A549 (cell line): ENCODE data around the gene C11orf58. TPM values are rescaled to one million over a fixed set of nuclear protein-coding genes. Genes with fewer than 3 reads are reported as not detected.

Experiments
- ATAC-seq, 2 experiments: fragments of 200-7000 bp in 1 of 2; fragments of >200 bp in 1 of 2; cut with Nextera tagmentation in 1 of 2; cut with Tn5 transposase in 1 of 2; 3 replicates each; pipeline versions ENCODE4 v1.8.0 to v1.9.1; 2018 to 2020; ENCODE audit warnings: mild to moderate bottlenecking in 1 of 2, moderate library complexity in 1 of 2
- CTCF ChIA-PET: fragments of 300-600 bp; sonication (Branson Sonifier 250); formaldehyde crosslinking; extraction: SDS; loops from one replicate; lab custom pipeline; 2021; ENCODE audit warnings: antibody characterized with exemption, inconsistent platforms; lab: Yijun Ruan, JAX
- POLR2A ChIA-PET: fragments of 350-600 bp; formaldehyde crosslinking; extraction: SDS; loops from one replicate; lab custom pipeline; 2021; ENCODE audit warnings: antibody characterized with exemption, inconsistent platforms; lab: Yijun Ruan, JAX
- DNase-seq, 2 experiments: peaks; one replicate each; pipeline versions ENCODE4 v3.0.0 to v3.0.0-alpha.2; 2011 to 2016; ENCODE audit warnings: low read depth in 1 of 2, low spot score in 1 of 2
- FAIRE-seq: peaks from 2 replicates; lab custom pipeline; 2011; peaks lifted over from hg19 to GRCh38; lab: Jason Lieb, UNC
- H3K27ac ChIP-seq, 2 experiments: fragments of >200 bp; sonication (Bioruptor Twin); formaldehyde crosslinking; 3 replicates each; pipeline ENCODE4 v1.5.1; 2016 to 2017
- H3K4me1 ChIP-seq: fragments of >200 bp; sonication (Bioruptor Twin); formaldehyde crosslinking; 3 replicates; pipeline ENCODE4 v1.6.1; 2016
- H3K4me2 ChIP-seq: fragments of >200 bp; sonication (Bioruptor Twin); formaldehyde crosslinking; 3 replicates; pipeline ENCODE4 v1.6.1; 2016
- H3K4me3 ChIP-seq: fragments of >200 bp; sonication (Bioruptor Twin); formaldehyde crosslinking; 3 replicates; pipeline ENCODE4 v1.5.1; 2016
- H3K9me3 ChIP-seq: fragments of >200 bp; sonication (Bioruptor Twin); formaldehyde crosslinking; 3 replicates; pipeline ENCODE4 v1.6.1; 2016
- ATOH8 ChIP-seq: fragments of 250-450 bp; sonication (Bioruptor Pico); IDR thresholded peaks from 2 replicates; pipeline ENCODE4 v1.5.0; 2020; ENCODE audit warnings: low read depth, mild to moderate bottlenecking, moderate library complexity
- CBX8 ChIP-seq: fragments of 200-600 bp; sonication (generic); IDR thresholded peaks from 2 replicates; pipeline ENCODE4 v1.6.1; 2016
- E2F6 ChIP-seq: IDR thresholded peaks from 2 replicates; pipeline ENCODE4 v1.6.1; 2012; ENCODE audit warnings: low read depth, borderline replicate concordance
- EHMT2 ChIP-seq: fragments of 200-600 bp; sonication (generic); IDR thresholded peaks from 2 replicates; pipeline ENCODE4 v1.6.1; 2016; ENCODE audit warnings: antibody characterized with exemption, low read depth, mild to moderate bottlenecking, moderate library complexity
- EP300 ChIP-seq, 2 experiments: fragments of >200 bp; sonication (Bioruptor Twin); formaldehyde crosslinking; IDR thresholded peaks; 2 replicates in 1 of 2; 3 replicates in 1 of 2; pipeline ENCODE4 v1.6.1; 2016 to 2017
- FOSL2 ChIP-seq, 2 experiments: fragments of 450-650 bp in 1 of 2; fragments of >200 bp in 1 of 2; sonication (Bioruptor Twin) in 1 of 2; formaldehyde crosslinking; IDR thresholded peaks; 2 replicates each; pipeline versions ENCODE4 v1.5.0 to v1.6.1; 2016 to 2020; ENCODE audit warnings: mild to moderate bottlenecking in 1 of 2, moderate library complexity in 1 of 2
- GATA3 ChIP-seq: IDR thresholded peaks from 2 replicates; pipeline ENCODE4 v1.6.1; 2012; ENCODE audit warnings: borderline replicate concordance
- HDAC2 ChIP-seq: fragments of 200-600 bp; sonication (generic); IDR thresholded peaks from 2 replicates; pipeline ENCODE4 v1.6.1; 2016
- HEYL ChIP-seq: fragments of 250-450 bp; sonication (Bioruptor Pico); IDR thresholded peaks from 2 replicates; pipeline ENCODE4 v1.8.0; 2021; ENCODE audit warnings: mild to moderate bottlenecking, moderate library complexity
- HMGXB4 ChIP-seq: fragments of 250-450 bp; sonication (Bioruptor Pico); IDR thresholded peaks from 2 replicates; pipeline ENCODE4 v1.5.0; 2021; ENCODE audit warnings: mild to moderate bottlenecking, moderate library complexity, borderline replicate concordance
- KDM1A ChIP-seq: fragments of 200-600 bp; sonication (generic); IDR thresholded peaks from 2 replicates; pipeline ENCODE4 v1.6.1; 2016; ENCODE audit warnings: low read depth, mild to moderate bottlenecking
- MAFK ChIP-seq: fragments of 450-650 bp; IDR thresholded peaks from 2 replicates; pipeline ENCODE4 v1.6.1; 2014; ENCODE audit not compliant: partially characterized antibody
- MYC ChIP-seq: IDR thresholded peaks from 2 replicates; pipeline ENCODE4 v1.6.1; 2012; ENCODE audit warnings: mild to moderate bottlenecking, inconsistent platforms, low read length, improper control_type of control experiment, borderline replicate concordance
- NR3C1 ChIP-seq: fragments of >200 bp; sonication (Bioruptor Twin); formaldehyde crosslinking; IDR thresholded peaks from 3 replicates; pipeline ENCODE4 v1.6.1; 2017
- POLR2A ChIP-seq: IDR thresholded peaks from 2 replicates; pipeline ENCODE4 v1.6.1; 2012; ENCODE audit warnings: mild to moderate bottlenecking, low read length
- RAD21 ChIP-seq, 2 experiments: fragments of >200 bp in 1 of 2; sonication (Bioruptor Twin) in 1 of 2; formaldehyde crosslinking in 1 of 2; IDR thresholded peaks in 1 of 2; conservative IDR thresholded peaks in 1 of 2; 2 replicates in 1 of 2; 3 replicates in 1 of 2; pipeline ENCODE4 v1.6.1; 2012 to 2018; ENCODE audit warnings: inconsistent platforms in 1 of 2
- RARB ChIP-seq: fragments of 250-450 bp; sonication (Bioruptor Pico); IDR thresholded peaks from 2 replicates; pipeline ENCODE4 v1.8.0; 2021; ENCODE audit warnings: mild to moderate bottlenecking, moderate library complexity
- RCOR1 ChIP-seq: fragments of 150-350 bp; IDR thresholded peaks from 2 replicates; pipeline ENCODE4 v1.6.1; 2014; ENCODE audit warnings: antibody characterized with exemption, low read length, low read depth
- REST ChIP-seq: fragments of 200-600 bp; sonication (generic); IDR thresholded peaks from 2 replicates; pipeline ENCODE4 v1.6.1; 2016; ENCODE audit warnings: antibody characterized with exemption, mild to moderate bottlenecking, moderate library complexity
- RFX5 ChIP-seq: fragments of 450-650 bp; IDR thresholded peaks from 2 replicates; pipeline ENCODE4 v1.7.1; 2014; ENCODE audit warnings: antibody characterized with exemption, mild to moderate bottlenecking, moderate library complexity
- SREBF2 ChIP-seq: fragments of 450-650 bp; IDR thresholded peaks from 2 replicates; pipeline ENCODE4 v1.6.1; 2014; ENCODE audit warnings: mild to moderate bottlenecking, moderate library complexity
- USF2 ChIP-seq: fragments of 450-650 bp; IDR thresholded peaks from 2 replicates; pipeline ENCODE4 v1.6.1; 2014; ENCODE audit warnings: antibody characterized with exemption
- ZC3H11A ChIP-seq: fragments of 450-650 bp; IDR thresholded peaks from 2 replicates; pipeline ENCODE4 v1.6.1; 2014; ENCODE audit warnings: antibody characterized with exemption, mild to moderate bottlenecking
- ZNF302 ChIP-seq: fragments of 250-450 bp; sonication (Bioruptor Pico); IDR thresholded peaks from 2 replicates; pipeline ENCODE4 v1.9.0; 2021; ENCODE audit warnings: inconsistent platforms, mild to moderate bottlenecking, moderate library complexity
- WGBS: methylation state at CpG from one replicate; pipeline ENCODE4 v1.1.6; 2017; ENCODE audit errors: missing lambda C conversion rate; 5-methylcytosine and 5-hydroxymethylcytosine counted together
- polyA plus RNA-seq, 4 experiments: library from polyadenylated mRNA; depleted of rRNA in 3 of 4; stranded (reverse); fragments of >200 nt; fragmentation: RNase III in 1 of 4; extraction: RNeasy Plus Mini Kit Qiagen cat#74134 plus additional on column Dnase treatment in 1 of 4; gene quantifications; 2 replicates in 3 of 4; 3 replicates in 1 of 4; pipeline ENCODE4 v1.2.3, GENCODE V29; 2011 to 2017
- TF ChIP-seq, protein P1 (sequence below): fragments of >200 bp; sonication (Bioruptor Twin); formaldehyde crosslinking; IDR thresholded peaks from 3 replicates; pipeline ENCODE4 v1.6.1; 2016

The C11orf58 gene
- polyA plus RNA-seq, 2 of the 4 experiments (the other 2 are of a cell fraction), result 342 to 467 TPM

DNA sequence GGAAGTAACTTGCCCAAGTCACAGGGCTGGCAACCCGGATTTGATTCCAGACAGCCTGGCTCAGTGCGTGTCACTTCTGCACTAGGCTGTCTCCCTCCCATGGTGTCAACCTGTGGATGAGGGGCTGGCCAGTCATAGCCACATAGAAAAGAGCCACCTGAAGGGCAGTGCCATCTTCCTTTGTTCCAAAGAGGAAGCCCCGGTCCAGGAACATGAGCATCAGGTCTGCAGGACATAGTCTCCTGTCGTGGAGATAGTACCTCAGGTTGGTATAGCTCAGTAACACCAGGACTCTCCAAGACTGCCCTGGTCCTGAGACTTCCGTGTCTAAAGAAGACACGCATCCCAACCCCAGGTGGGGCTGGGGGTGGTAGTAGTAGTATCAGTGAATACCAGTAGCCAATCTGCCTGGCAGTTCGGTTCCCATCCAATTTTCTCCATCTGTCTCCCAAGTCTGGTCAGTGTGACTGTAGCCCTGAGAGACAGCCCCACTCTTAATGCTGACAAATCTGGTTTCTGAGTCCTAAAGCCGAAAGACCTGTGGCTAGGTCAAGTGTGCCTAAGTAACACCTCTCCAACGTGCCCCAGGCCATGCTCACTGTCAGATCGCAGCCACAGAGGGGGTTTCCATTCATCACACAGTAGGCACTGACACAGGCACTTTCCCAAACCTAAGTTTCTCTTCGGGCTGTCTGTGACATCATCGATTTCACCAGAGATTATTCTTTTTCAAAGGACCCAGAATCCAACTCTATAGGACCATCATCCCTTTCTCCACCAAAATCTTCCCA, 33.1 kb downstream of the C11orf58 start:
- FAIRE-seq, result no peak
- no peaks in the 10 kb centered on the region for H3K9me3 ChIP-seq
- no peak overlapping the region for H3K27ac ChIP-seq
- no peak overlapping the region for H3K4me3 ChIP-seq
- POLR2A ChIA-PET, result no interaction called here
- H3K4me2 ChIP-seq, result no peak overlapping the region
- no peak for TF ChIP-seq ZNF302
- TF ChIP-seq EP300 (IDR thresholded peaks at IDR 0.05), result no peak
- no peak for TF ChIP-seq HMGXB4 (CRISPR knock-in tag)
- no peak for TF ChIP-seq ZC3H11A
- no peak for TF ChIP-seq RFX5
- no peak for TF ChIP-seq FOSL2 (IDR thresholded peaks at IDR 0.05)
- no peak for TF ChIP-seq FOSL2 (CRISPR knock-in tag; IDR thresholded peaks at IDR 0.05)
- no peak for TF ChIP-seq MYC
- TF ChIP-seq GATA3, result no peak
- TF ChIP-seq MAFK, result no peak
- TF ChIP-seq, protein P1, sequence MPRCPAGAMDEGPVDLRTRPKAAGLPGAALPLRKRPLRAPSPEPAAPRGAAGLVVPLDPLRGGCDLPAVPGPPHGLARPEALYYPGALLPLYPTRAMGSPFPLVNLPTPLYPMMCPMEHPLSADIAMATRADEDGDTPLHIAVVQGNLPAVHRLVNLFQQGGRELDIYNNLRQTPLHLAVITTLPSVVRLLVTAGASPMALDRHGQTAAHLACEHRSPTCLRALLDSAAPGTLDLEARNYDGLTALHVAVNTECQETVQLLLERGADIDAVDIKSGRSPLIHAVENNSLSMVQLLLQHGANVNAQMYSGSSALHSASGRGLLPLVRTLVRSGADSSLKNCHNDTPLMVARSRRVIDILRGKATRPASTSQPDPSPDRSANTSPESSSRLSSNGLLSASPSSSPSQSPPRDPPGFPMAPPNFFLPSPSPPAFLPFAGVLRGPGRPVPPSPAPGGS, result no peak
- TF ChIP-seq USF2, result no peak
- TF ChIP-seq RCOR1, result no peak
- TF ChIP-seq RAD21 (conservative IDR thresholded peaks at IDR 0.05 in 1 of 2, IDR thresholded peaks at IDR 0.05 in 1 of 2), result no peak
- no peak for TF ChIP-seq POLR2A
- no peak for TF ChIP-seq REST
- no peak for TF ChIP-seq EHMT2
- TF ChIP-seq E2F6, result no peak
- TF ChIP-seq, all 56 proteins: peak for 0
- CTCF ChIA-PET, result interaction anchor here (1.0 to 7.9 kb wide), 2 partner anchors 14 to 292 kb away, joined by 3 to 94 read pairs; no protein-coding TSS in a partner anchor
- DNase-seq (no peak), ATAC-seq (no peak)
- 71% methylated on average over 12 of the region's 12 CpGs for WGBS
- H3K4me1 ChIP-seq, result no peaks in the 10 kb centered on the region

- Histone ChIP-seq H3K4me2 (no peak overlapping the region), H3K27ac (no peak overlapping the region), H3K4me1 (no peaks in the 10 kb centered on the region), H3K9me3 (no peaks in the 10 kb centered on the region), H3K4me3 (no peak overlapping the region)
- ChIA-PET CTCF (interaction anchor here (0.9 to 7.9 kb wide), 3 partner anchors 14 to 82 kb away, joined by 3 to 94 read pairs (median 3); no protein-coding TSS in a partner anchor), POLR2A (no interaction called here)
- DNase-seq (no peak), ATAC-seq (no peak), FAIRE-seq (no peak)
- WGBS, result 90% methylated on average over 2 of the region's 2 CpGs
- no peak for TF ChIP-seq CBX8
- no peak for TF ChIP-seq MAFK
- TF ChIP-seq KDM1A, result no peak
- no peak for TF ChIP-seq ZC3H11A
- TF ChIP-seq GATA3, result no peak
- TF ChIP-seq HEYL (CRISPR knock-in tag), result no peak
- TF ChIP-seq USF2, result no peak
- TF ChIP-seq HDAC2, result no peak
- no peak for TF ChIP-seq NR3C1
- TF ChIP-seq, protein P1, result no peak
- no peak for TF ChIP-seq ATOH8 (CRISPR knock-in tag)
- TF ChIP-seq RARB (CRISPR knock-in tag), result no peak
- TF ChIP-seq POLR2A, result no peak
- TF ChIP-seq SREBF2, result no peak
Observed at GRCh38 chr11:16772141-16772512, 33.7 kb downstream of the C11orf58 start.
